T-helper 2 cell (primary cell): ENCODE data around the gene IQGAP2.

Experiments
- DNase-seq, 5 experiments: peaks; one replicate each; pipeline versions ENCODE4 v3.0.0 to v3.0.0-alpha.2; 2012 to 2022

IQGAP2 gene

GRCh38 chr5:76385540-76385939 lies 17.5 kb upstream of the IQGAP2 start:
- DNase-seq, result no peak

- no peak for DNase-seq
Measured at GRCh38 chr5:76386360-76386759, 16.7 kb upstream of the IQGAP2 start.

- DNase-seq, result no peak
Measured at GRCh38 chr5:76388236-76388635, 14.8 kb upstream of the IQGAP2 start.

- DNase-seq, result no peak
Measured at GRCh38 chr5:76388791-76389512, 14.1 kb upstream of the IQGAP2 start.

- DNase-seq, result no peak
Measured at GRCh38 chr5:76389513-76390154, 13.5 kb upstream of the IQGAP2 start.

- DNase-seq, result peak in 1 of 5 experiments; percentile 80
Measured at GRCh38 chr5:76391014-76391413, 12.1 kb upstream of the IQGAP2 start.

GRCh38 chr5:76393035-76393680 lies 9.9 kb upstream of the IQGAP2 start:
- peak in 1 of 5 experiments; percentile 77 for DNase-seq

- DNase-seq, result no peak
Measured at GRCh38 chr5:76397200-76397599, 5.9 kb upstream of the IQGAP2 start.

- no peak for DNase-seq
Measured at GRCh38 chr5:76399268-76399667, 3.8 kb upstream of the IQGAP2 start.

- DNase-seq, result no peak
Measured at GRCh38 chr5:76400466-76400865, 2.6 kb upstream of the IQGAP2 start.

GRCh38 chr5:76401801-76402250 lies 1.3 kb upstream of the IQGAP2 start:
- peak in 2 of 5 experiments; percentile 6 to 45 for DNase-seq

- peak; percentile 50 to 98 (median 78) for DNase-seq
Measured at GRCh38 chr5:76402251-76402885, 717 bp upstream of the IQGAP2 start.

GRCh38 chr5:76403766-76404222 lies 709 bp downstream of the IQGAP2 start:
- peak in 4 of 5 experiments; percentile 40 to 81 (median 52) for DNase-seq

GRCh38 chr5:76404223-76405211 lies 1.4 kb downstream of the IQGAP2 start:
- peak in 4 of 5 experiments; percentile 42 to 98 (median 76) for DNase-seq

- DNase-seq, result no peak
Measured at GRCh38 chr5:76406014-76406413, 2.9 kb downstream of the IQGAP2 start.

- peak in 1 of 5 experiments; percentile 56 for DNase-seq
Measured at GRCh38 chr5:76406673-76407072, 3.6 kb downstream of the IQGAP2 start.

- DNase-seq, result no peak
Measured at GRCh38 chr5:76408104-76408654, 5.1 kb downstream of the IQGAP2 start.

GRCh38 chr5:76412511-76412910 lies 9.4 kb downstream of the IQGAP2 start:
- DNase-seq, result no peak

GRCh38 chr5:76413746-76414145 lies 10.7 kb downstream of the IQGAP2 start:
- DNase-seq, result no peak

GRCh38 chr5:76414788-76415187 lies 11.7 kb downstream of the IQGAP2 start:
- DNase-seq, result no peak

GRCh38 chr5:76415855-76416254 lies 12.8 kb downstream of the IQGAP2 start:
- no peak for DNase-seq
